Uterus (tissue), 4 donors: ENCODE measurements around the gene LRRC56. TPM values are rescaled to one million over a fixed set of nuclear protein-coding genes. Genes with fewer than 3 reads are reported as not detected.

Experiments used
- DNase-seq, 2 donors: peaks; one replicate each; pipeline ENCODE4 v3.0.0-alpha.2; 2019 to 2020
- H3K27ac ChIP-seq, 2 donors: fragments of 200-600 bp; sonication (generic); 1 replicate in 1 of 2; 2 replicates in 1 of 2; pipeline ENCODE4 v1.5.1; 2016 to 2018
- H3K27me3 ChIP-seq, 2 donors: fragments of 200-600 bp; sonication (generic); one replicate each; pipeline ENCODE4 v1.5.1; 2018 to 2019; ENCODE audit warnings: control low read depth in 1 of 2
- H3K36me3 ChIP-seq, 2 donors: fragments of 200-600 bp; sonication (generic); one replicate each; pipeline ENCODE4 v1.5.1; 2019; ENCODE audit warnings: control low read depth in 1 of 2
- H3K4me1 ChIP-seq, 2 donors: fragments of 200-600 bp; sonication (generic); one replicate each; pipeline ENCODE4 v1.5.1; 2018 to 2019; ENCODE audit warnings: control low read depth in 1 of 2
- H3K4me3 ChIP-seq, 2 donors: fragments of 200-600 bp; sonication (generic); 1 replicate in 1 of 2; 2 replicates in 1 of 2; pipeline ENCODE4 v1.5.1; 2018 to 2019; ENCODE audit warnings: mild to moderate bottlenecking in 1 of 2
- H3K9me3 ChIP-seq, 2 donors: fragments of 200-600 bp; sonication (generic); one replicate each; pipeline ENCODE4 v1.5.1; 2019; ENCODE audit warnings: control low read depth in 1 of 2
- CTCF ChIP-seq, 4 experiments: fragments of 200-600 bp in 2 of 4; fragments of 450-650 bp in 2 of 4; sonication (generic) in 2 of 4; IDR thresholded peaks; one replicate each; pipeline ENCODE4 v1.5.1; 2016 to 2019; ENCODE audit warnings: antibody characterized with exemption in 4 of 4, mild to moderate bottlenecking in 2 of 4, moderate library complexity in 1 of 4
- POLR2A ChIP-seq, 2 donors: fragments of 450-650 bp; IDR thresholded peaks; one replicate each; pipeline ENCODE4 v1.6.1; 2016; ENCODE audit warnings: antibody characterized with exemption in 2 of 2, mild to moderate bottlenecking in 1 of 2, moderate library complexity in 1 of 2
- intact Hi-C: fragments of 100-400 bp; cut with DNase I; formaldehyde crosslinking; loops from one replicate; pipeline ENCODE4 v1.15.1; 2023; ENCODE audit warnings: low total_unique reads
- total RNA-seq, 4 donors: library from RNA; depleted of rRNA in 3 of 4; stranded (reverse); fragments of >200 nt in 3 of 4; gene quantifications; one replicate each; pipeline versions ENCODE4 v1.1.0 to v1.2.4, GENCODE V29; 2014 to 2023
- donor health status: DM: yes; HTN: yes; CAD: no.

LRRC56 gene
- total RNA-seq, 4 donors from 2014 or later: 1.7 to 1.9 TPM; not detected in 2

GRCh38 chr11:528166-528814 lies 9.0 kb upstream of the LRRC56 start:
- H3K4me3 ChIP-seq: no peak overlapping the region
- no peaks in the 10 kb centered on the region for H3K36me3 ChIP-seq
- no peaks in the 10 kb centered on the region for H3K4me1 ChIP-seq
- no peak overlapping the region for H3K27ac ChIP-seq
- no peaks in the 10 kb centered on the region for H3K27me3 ChIP-seq
- intact Hi-C loops: no loop called here
- DNase-seq: peak in 1 of 2 donors; percentile 15
- H3K9me3 ChIP-seq: no peaks in the 10 kb centered on the region
- TF ChIP-seq POLR2A (IDR thresholded peaks at IDR 0.05): no peak
- no peak for TF ChIP-seq CTCF (IDR thresholded peaks at IDR 0.05)

- intact Hi-C loops: no loop called here
- peaks cover 0 to 3% of the 10 kb centered on the region in 2 donors for H3K4me1 ChIP-seq
- no peaks in the 10 kb centered on the region for H3K36me3 ChIP-seq
- DNase-seq: no peak
- no peaks in the 10 kb centered on the region for H3K27me3 ChIP-seq
- no peak overlapping the region for H3K27ac ChIP-seq
- TF ChIP-seq POLR2A (IDR thresholded peaks at IDR 0.05) (no peak), CTCF (IDR thresholded peaks at IDR 0.05) (no peak)
- no peak overlapping the region for H3K4me3 ChIP-seq
- H3K9me3 ChIP-seq: no peaks in the 10 kb centered on the region
These were observed 8.3 kb upstream of the LRRC56 start for GRCh38 chr11:528815-529727.

DNA sequence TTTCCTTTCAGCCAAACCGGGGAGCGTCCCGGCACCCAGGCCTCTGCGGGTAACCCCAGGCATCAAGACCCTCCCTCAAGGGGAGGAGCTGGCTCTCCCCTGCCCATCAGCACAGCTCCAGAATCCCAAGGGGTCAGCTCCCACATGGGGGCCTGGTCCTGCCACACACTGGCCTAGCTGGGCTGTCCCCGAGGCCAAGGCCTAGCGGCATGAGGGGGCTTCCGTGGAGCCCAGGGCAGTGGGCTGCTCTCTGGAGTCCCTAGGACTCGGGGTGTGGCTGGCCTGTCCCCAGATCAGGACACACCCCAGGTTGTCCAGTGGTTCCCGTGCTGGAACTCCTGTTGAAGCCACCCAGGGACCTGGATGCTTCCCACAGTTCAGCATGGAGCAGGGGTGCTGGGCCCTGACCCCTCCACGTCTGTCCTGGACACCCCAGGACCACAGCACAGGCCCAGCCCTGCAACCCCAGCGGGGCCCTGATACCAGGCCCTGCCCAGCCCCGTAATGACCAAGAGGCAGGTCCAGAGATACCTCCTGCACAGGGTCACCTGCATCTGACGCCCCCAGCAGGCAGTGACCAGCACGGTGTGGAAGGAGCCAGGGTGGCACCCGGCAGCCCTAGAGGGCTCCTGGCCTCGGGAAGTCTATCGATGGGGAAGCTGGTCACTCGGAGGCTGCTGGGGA lies 7.5 kb upstream of the LRRC56 start:
- Histone ChIP-seq H3K4me3 (no peak overlapping the region), H3K9me3 (no peaks in the 10 kb centered on the region), H3K27ac (no peak overlapping the region), H3K4me1 (peaks cover 0 to 9% of the 10 kb centered on the region in 2 donors), H3K27me3 (no peaks in the 10 kb centered on the region), H3K36me3 (no peaks in the 10 kb centered on the region)
- intact Hi-C loops: no loop called here
- no peak for DNase-seq
- TF ChIP-seq CTCF (IDR thresholded peaks at IDR 0.05) (no peak), POLR2A (IDR thresholded peaks at IDR 0.05) (no peak)

- TF ChIP-seq POLR2A (IDR thresholded peaks at IDR 0.05): no peak
- TF ChIP-seq CTCF (IDR thresholded peaks at IDR 0.05): no peak
- Histone ChIP-seq H3K27ac (no peak overlapping the region), H3K9me3 (no peaks in the 10 kb centered on the region), H3K36me3 (no peaks in the 10 kb centered on the region), H3K4me1 (peaks cover 0 to 9% of the 10 kb centered on the region in 2 donors), H3K4me3 (no peak overlapping the region), H3K27me3 (no peaks in the 10 kb centered on the region)
- DNase-seq: peak in 1 of 2 donors; percentile 14
- intact Hi-C loops: no loop called here
These were observed 6.1 kb upstream of the LRRC56 start for GRCh38 chr11:530960-531831.
